GM21390 (cell line): Measurements from ENCODE around the gene VEGFB.

Source experiments
- ATAC-seq: cut with Tn5 transposase; IDR thresholded peaks from one replicate; pipeline ENCODE4 v1.9.1; 2021; ENCODE audit not compliant: unreplicated experiment

VEGFB gene, protein sequence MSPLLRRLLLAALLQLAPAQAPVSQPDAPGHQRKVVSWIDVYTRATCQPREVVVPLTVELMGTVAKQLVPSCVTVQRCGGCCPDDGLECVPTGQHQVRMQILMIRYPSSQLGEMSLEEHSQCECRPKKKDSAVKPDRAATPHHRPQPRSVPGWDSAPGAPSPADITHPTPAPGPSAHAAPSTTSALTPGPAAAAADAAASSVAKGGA

GRCh38 chr11:64233913-64234586 lies at the start of gene VEGFB:
Gene VEGFB (plus strand): TSS chr11:64234584. CDS start chr11:64234834, 250 bp downstream.
- no peak for ATAC-seq

DNA sequence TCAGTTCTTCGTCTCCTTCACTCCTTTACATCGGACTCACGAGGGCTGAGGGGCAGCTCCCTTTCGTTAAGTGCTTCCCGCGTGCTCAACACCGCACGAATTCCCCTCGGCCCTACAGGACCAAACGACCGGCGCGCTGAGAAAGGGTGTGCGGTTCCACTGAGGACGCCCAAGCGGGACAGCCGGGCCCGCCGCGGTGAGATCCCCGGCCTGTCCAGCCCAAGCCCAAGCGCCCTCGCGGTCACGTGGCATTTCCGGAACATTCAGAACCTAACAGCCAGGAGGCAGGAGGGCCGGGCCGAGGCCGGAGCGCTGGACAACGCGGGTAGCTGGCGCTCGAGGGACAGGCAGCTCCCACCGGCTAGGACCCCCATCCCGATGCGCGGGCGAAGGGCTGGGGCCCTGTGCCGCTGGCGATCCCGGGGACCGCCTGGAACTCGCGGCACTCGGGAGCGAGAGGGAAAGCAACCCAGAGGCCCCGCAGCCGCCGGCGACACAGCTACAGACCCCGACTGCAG lies 49.1 kb upstream of the VEGFB start:
- ATAC-seq, result peak; percentile 18

GRCh38 chr11:64185693-64186491 lies 48.5 kb upstream of the VEGFB start, which contains the start of gene STIP1:
Gene STIP1 (plus strand): TSS chr11:64186171. CDS start chr11:64186262, 91 bp downstream.
- ATAC-seq, result peak; percentile 86

DNA sequence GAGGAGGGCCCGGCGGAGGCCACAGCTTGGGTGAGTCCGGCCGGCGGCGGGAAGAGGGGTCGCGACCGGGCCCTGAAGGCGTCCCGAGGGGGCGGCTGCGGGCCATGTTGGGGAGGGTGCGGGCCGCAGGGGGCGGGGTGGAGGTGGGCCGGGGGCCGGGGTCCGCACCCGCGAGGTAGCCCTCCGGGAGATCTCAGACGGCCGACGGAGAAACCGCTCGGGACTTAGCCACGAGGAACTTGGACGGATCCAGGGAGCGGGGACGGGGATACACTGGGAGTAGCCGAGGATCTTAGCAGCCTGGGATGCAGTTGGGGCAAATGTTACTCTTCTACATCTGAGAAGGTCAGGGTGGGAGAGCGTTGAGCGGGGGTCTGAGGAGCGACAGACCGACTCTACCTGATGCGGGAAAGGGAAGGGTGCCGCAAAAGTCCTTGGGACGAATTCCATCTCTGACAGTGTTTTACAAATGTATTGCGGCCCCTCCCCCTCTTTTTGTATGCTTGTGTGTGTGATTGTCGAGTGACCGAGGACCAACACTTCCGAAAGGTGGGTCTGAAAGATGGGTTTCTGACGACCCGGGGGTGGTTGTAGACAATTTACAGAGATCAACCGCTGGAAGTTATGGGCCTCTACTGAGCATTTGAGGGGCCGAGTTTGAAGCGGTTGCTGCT lies 47.8 kb upstream of the VEGFB start:
- no peak for ATAC-seq

DNA sequence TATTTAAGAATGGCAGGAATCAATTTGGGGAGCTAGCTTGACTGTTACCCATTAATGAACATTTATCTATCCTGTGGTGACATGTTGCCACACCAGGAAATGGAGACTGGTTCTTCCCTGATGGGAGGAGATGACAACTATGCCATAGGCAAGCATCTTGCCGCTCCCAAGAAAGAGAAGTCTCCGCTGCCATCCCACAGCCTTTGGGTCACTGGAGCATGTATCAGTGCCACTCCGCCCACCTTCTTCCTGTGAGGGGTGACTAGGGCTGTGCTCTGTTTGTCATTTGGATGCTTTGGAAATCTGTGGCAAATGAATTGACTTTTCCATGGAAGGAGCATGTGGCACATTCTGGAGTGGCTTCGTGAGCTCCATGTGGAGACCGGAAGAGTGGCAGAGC lies 42.0 kb upstream of the VEGFB start:
- no peak for ATAC-seq

DNA sequence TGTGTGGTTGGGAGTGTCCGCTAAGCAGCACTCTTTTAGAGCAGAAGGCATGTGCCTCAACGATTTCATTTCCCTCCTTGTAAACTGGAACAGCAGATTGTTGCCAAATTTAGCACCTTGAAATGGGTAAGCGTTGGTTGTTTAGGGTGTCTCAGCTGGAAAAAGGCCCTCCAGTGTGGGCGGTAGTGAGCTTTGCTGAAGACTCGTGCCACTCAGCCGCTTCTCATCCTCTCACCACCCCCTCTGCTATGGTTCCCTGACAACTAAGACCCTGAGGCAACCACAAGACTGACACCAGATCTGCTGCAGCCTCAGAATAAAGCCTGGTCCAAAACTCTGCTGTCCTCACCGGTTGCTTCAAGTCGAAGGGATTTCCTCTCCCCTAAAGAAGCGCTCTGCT lies 37.8 kb upstream of the VEGFB start:
- no peak for ATAC-seq

- no peak for ATAC-seq
Measured at GRCh38 chr11:64198511-64198910, 35.9 kb upstream of the VEGFB start.

DNA sequence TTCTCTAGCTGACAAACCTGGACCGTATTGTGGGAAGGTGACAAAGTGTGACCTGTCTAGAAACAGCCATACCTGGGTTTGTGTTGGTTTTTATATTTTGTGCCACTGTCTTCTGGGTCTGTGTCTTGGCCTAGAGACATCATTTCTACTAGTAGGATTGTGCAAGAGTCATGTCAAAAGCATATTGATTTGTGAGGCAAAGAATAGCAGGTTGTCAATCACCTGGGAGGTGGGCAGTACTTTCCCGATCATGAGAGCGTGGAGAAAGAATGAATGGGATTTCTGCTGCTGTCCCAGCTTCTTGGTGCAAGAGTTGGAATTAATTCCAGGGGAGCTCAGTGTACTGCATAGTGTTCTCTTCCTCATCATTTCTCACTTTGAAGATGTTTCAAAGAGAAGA lies 32.8 kb upstream of the VEGFB start:
- ATAC-seq, result no peak

- no peak for ATAC-seq
Measured at GRCh38 chr11:64202992-64203391, 31.4 kb upstream of the VEGFB start.

GRCh38 chr11:64203421-64204079 lies 30.8 kb upstream of the VEGFB start:
- no peak for ATAC-seq

DNA sequence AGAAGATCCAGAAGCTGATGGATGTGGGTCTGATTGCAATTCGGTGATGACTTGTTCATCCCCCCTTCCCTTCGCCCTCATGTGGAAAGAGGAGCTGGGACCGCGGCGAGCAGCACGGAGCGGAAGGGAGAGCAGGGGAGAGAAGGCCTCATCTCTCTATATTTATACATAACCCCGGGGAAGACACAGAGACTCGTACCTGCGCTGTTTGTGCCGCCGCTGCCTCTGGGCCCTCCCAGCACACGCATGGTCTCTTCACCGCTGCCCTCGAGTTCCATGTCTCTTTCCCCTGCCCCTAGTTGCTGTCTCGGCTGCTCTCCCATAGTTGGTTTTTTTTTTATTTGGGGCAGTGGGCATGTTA lies 30.3 kb upstream of the VEGFB start:
- no peak for ATAC-seq

DNA sequence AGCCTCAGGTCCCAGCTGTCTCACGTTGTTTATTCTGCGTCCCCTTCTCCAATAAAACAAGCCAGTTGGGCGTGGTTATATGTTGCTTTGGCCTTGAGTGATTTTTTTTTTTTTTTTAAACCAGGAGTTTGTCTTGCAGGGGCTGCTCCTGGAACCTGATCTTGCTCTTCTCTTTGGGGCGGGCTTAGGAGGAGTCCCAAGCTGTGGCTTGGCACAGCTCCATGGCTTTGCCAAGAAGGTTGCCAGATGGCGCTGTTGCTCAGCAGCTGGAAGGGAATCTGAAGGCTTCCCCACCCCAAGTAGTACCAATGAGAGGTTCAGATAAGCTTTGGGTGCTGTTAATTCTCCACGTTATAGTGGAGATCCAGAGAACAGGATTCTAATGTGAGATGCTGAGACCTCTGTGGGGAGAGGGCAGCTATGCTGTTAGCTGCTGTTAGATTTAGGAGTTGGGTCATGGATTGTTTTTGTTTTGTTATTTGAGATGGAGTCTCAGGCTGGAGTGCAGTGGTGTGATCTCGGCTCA lies 29.9 kb upstream of the VEGFB start:
- no peak for ATAC-seq

- ATAC-seq, result peak; percentile 39
Measured at GRCh38 chr11:64206457-64207255, 27.7 kb upstream of the VEGFB start, which contains the start of gene FERMT3. Gene FERMT3 (plus strand): TSS chr11:64206721. CDS start chr11:64207365, 644 bp downstream.

- ATAC-seq, result peak; percentile 56
Measured at GRCh38 chr11:64207256-64208085, 26.9 kb upstream of the VEGFB start.

DNA sequence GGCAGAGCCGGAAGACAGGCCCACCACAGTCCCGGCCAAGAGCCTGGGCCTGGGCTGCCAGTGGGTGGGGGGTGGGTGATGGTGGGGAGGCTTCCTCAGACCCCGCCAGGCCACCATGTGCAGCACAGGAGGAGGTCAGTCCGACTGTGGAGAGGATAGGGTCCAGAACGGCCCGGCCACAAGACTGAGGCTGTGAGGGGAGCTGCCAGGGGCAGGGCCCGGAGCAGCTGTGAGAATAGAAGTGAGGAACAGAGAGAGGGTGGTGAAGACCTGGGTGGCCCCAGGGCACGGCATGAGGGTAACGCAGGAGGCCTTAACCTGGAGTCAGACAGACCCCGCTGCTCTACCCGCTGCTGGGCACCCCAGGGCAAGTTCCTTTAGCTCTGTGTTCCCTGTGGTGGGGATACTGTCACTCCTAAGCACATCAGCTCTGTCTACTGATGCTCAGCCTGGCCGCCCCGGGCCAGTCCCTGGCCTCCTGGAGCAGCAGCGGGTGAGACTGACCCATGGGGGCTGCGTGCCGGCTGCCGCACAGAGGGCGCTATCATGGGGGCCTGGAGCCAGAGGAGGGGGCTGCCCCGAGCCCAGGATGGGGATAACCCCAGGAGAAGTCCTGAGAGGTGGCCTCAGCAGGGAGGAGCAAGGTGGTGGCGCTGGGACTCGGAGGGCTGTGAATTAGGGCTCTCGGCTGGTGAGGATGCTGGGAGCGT lies 26.1 kb upstream of the VEGFB start:
- ATAC-seq, result no peak

- no peak for ATAC-seq
Measured at GRCh38 chr11:64208796-64209562, 25.4 kb upstream of the VEGFB start.

DNA sequence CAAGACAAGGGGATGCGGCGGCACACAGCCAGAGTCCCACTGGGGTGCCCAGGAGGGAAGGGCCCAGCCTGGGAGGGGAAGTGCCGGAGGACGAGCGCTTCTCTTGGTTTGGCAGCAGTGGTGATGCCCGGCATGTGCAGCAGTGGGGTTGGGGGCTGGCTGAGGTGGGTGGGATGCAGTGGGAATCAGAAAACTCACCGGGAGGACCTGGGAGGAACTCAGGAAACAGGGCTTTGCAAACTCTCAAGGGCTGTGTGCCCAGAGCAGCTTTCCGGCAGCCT lies 24.9 kb upstream of the VEGFB start:
- no peak for ATAC-seq
